Liver (tissue), 9 donors: Measurements from ENCODE around the gene ZNF547. TPM values are rescaled to one million over a fixed set of nuclear protein-coding genes. Genes with fewer than 3 reads are reported as not detected.

Experiments
- DNase-seq: peaks from one replicate; pipeline ENCODE4 v3.0.0-alpha.2; 2017; ENCODE audit warnings: low spot score
- H3K27ac ChIP-seq, 2 donors: one replicate each; pipeline ENCODE4 v1.7.0; 2013; ENCODE audit warnings: inconsistent platforms in 2 of 2, low read length in 2 of 2, control low read depth in 1 of 2, low read depth in 1 of 2, mild to moderate bottlenecking in 1 of 2
- H3K27me3 ChIP-seq, 4 donors: one replicate each; pipeline versions ENCODE4 v1.6.1 to v1.7.0; 2013; ENCODE audit warnings: low read length in 3 of 4, inconsistent platforms in 1 of 4, mild to moderate bottlenecking in 1 of 4, moderate library complexity in 1 of 4; ENCODE audit not compliant: control insufficient read depth in 4 of 4, insufficient read depth in 4 of 4
- H3K36me3 ChIP-seq, 4 donors: one replicate each; pipeline versions ENCODE4 v1.6.1 to v1.7.0; 2013; ENCODE audit warnings: low read length in 3 of 4, mild to moderate bottlenecking in 3 of 4, low read depth in 1 of 4, moderate library complexity in 1 of 4; ENCODE audit not compliant: control insufficient read depth in 4 of 4, insufficient read depth in 3 of 4
- H3K4me1 ChIP-seq, 4 donors: one replicate each; pipeline versions ENCODE4 v1.6.1 to v1.7.0; 2013; ENCODE audit warnings: low read length in 3 of 4, mild to moderate bottlenecking in 3 of 4, moderate library complexity in 1 of 4; ENCODE audit not compliant: control insufficient read depth in 4 of 4, insufficient read depth in 4 of 4
- H3K4me3 ChIP-seq, 3 donors: one replicate each; pipeline versions ENCODE4 v1.6.1 to v1.7.0; 2013; ENCODE audit warnings: low read length in 3 of 3, control low read depth in 1 of 3, low read depth in 1 of 3, mild to moderate bottlenecking in 1 of 3
- H3K9ac ChIP-seq, 2 donors: one replicate each; pipeline ENCODE4 v1.7.0; 2013; ENCODE audit warnings: low read length in 2 of 2, mild to moderate bottlenecking in 2 of 2, moderate library complexity in 2 of 2, control low read depth in 1 of 2, low read depth in 1 of 2
- H3K9me3 ChIP-seq, 4 donors: one replicate each; pipeline versions ENCODE4 v1.6.1 to v1.7.0; 2013; ENCODE audit warnings: low read length in 3 of 4; ENCODE audit not compliant: control insufficient read depth in 4 of 4
- ATF3 ChIP-seq: IDR thresholded peaks from 2 replicates; pipeline ENCODE4 v1.6.1; 2016; ENCODE audit warnings: antibody characterized with exemption
- CTCF ChIP-seq: fragments of 150-350 bp; IDR thresholded peaks from 2 replicates; pipeline ENCODE4 v1.5.1; 2017; ENCODE audit warnings: improper control_type of control experiment, low read depth, low read length; ENCODE audit not compliant: missing input control
- EGR1 ChIP-seq, 2 donors: IDR thresholded peaks; 2 replicates each; pipeline ENCODE4 v1.6.1; 2016 to 2018; ENCODE audit warnings: antibody characterized with exemption in 2 of 2, low read depth in 2 of 2
- FOXA1 ChIP-seq: IDR thresholded peaks from 2 replicates; pipeline ENCODE4 v1.6.1; 2016; ENCODE audit warnings: antibody characterized with exemption
- FOXA2 ChIP-seq: IDR thresholded peaks from 2 replicates; pipeline ENCODE4 v1.6.1; 2016; ENCODE audit warnings: antibody characterized with exemption
- GABPA ChIP-seq, 2 donors: IDR thresholded peaks in 1 of 2; conservative IDR thresholded peaks in 1 of 2; 2 replicates each; pipeline ENCODE4 v1.6.1; 2016; ENCODE audit warnings: antibody characterized with exemption in 2 of 2, mild to moderate bottlenecking in 1 of 2, moderate library complexity in 1 of 2
- HNF4A ChIP-seq, 2 donors: conservative IDR thresholded peaks; 2 replicates each; pipeline ENCODE4 v1.6.1; 2016; ENCODE audit warnings: antibody characterized with exemption in 2 of 2, mild to moderate bottlenecking in 2 of 2
- HNF4G ChIP-seq: IDR thresholded peaks from 2 replicates; pipeline ENCODE4 v1.6.1; 2016; ENCODE audit warnings: antibody characterized with exemption
- JUND ChIP-seq, 2 donors: IDR thresholded peaks; 2 replicates each; pipeline ENCODE4 v1.6.1; 2016; ENCODE audit warnings: antibody characterized with exemption in 2 of 2
- MAX ChIP-seq: IDR thresholded peaks from 2 replicates; pipeline ENCODE4 v1.6.1; 2016; ENCODE audit warnings: antibody characterized with exemption
- NR2F2 ChIP-seq: IDR thresholded peaks from 2 replicates; pipeline ENCODE4 v1.6.1; 2016; ENCODE audit warnings: antibody characterized with exemption
- RAD21 ChIP-seq, 2 donors: IDR thresholded peaks; 2 replicates each; pipeline ENCODE4 v1.6.1; 2016; ENCODE audit warnings: antibody characterized with exemption in 2 of 2, mild to moderate bottlenecking in 2 of 2
- REST ChIP-seq: IDR thresholded peaks from 2 replicates; pipeline ENCODE4 v1.6.1; 2016; ENCODE audit warnings: antibody characterized with exemption, mild to moderate bottlenecking
- RXRA ChIP-seq, 2 donors: IDR thresholded peaks; 2 replicates each; pipeline ENCODE4 v1.6.1; 2017 to 2018; ENCODE audit warnings: antibody characterized with exemption in 2 of 2, mild to moderate bottlenecking in 1 of 2
- SP1 ChIP-seq: IDR thresholded peaks from 2 replicates; pipeline ENCODE4 v1.6.1; 2018; ENCODE audit warnings: antibody characterized with exemption, mild to moderate bottlenecking
- TAF1 ChIP-seq: conservative IDR thresholded peaks from 2 replicates; pipeline ENCODE4 v1.6.1; 2016; ENCODE audit warnings: antibody characterized with exemption, mild to moderate bottlenecking
- YY1 ChIP-seq: IDR thresholded peaks from 2 replicates; pipeline ENCODE4 v1.6.1; 2016; ENCODE audit warnings: antibody characterized with exemption, mild to moderate bottlenecking
- ZBTB33 ChIP-seq: IDR thresholded peaks from 2 replicates; pipeline ENCODE4 v1.6.1; 2016; ENCODE audit warnings: antibody characterized with exemption
- WGBS: extraction: QIAGEN DNeasy Blood & Tissue Kit; methylation state at CpG from one replicate; pipeline ENCODE4 v1.1.7; 2013; 5-methylcytosine and 5-hydroxymethylcytosine counted together
- polyA plus RNA-seq, 2 donors: library from polyadenylated mRNA; stranded (reverse) in 1 of 2; unstranded in 1 of 2; fragments of 200-250 nt in 1 of 2; fragments of >200 nt in 1 of 2; fragmentation: Nextera tagmentation in 1 of 2; extraction: Ambion mirVana in 1 of 2; gene quantifications; one replicate each; pipeline versions ENCODE4 v1.2.1 to v1.2.3, GENCODE V29; 2013 to 2015
- total RNA-seq, 2 donors: library from RNA; depleted of rRNA; stranded (reverse); fragments of >200 nt; gene quantifications; one replicate each; pipeline ENCODE4 v1.2.3, GENCODE V29; 2014
- donor health status: healthy.
- donor health status: healthy.
- donor health status: healthy.
- donor health status: healthy.
- donor health status: healthy.

Gene ZNF547
- total and polyA plus RNA-seq, 4 donors: 0.22 to 1.8 (median 1.0) TPM

GRCh38 chr19:57351867-57352266, 11.5 kb upstream of the ZNF547 start:
- DNase-seq: no peak
- no peak for TF ChIP-seq RXRA (IDR thresholded peaks at IDR 0.05)
- no peak for TF ChIP-seq ZBTB33
- TF ChIP-seq EGR1 (IDR thresholded peaks at IDR 0.05; ENCODE audit: low read depth in 2 of 2): no peak
- no peak for TF ChIP-seq JUND (IDR thresholded peaks at IDR 0.05)
- TF ChIP-seq FOXA1: no peak
- no peak for TF ChIP-seq FOXA2
- no peak for TF ChIP-seq RAD21 (IDR thresholded peaks at IDR 0.05)
- no peak for TF ChIP-seq CTCF
- TF ChIP-seq GABPA (IDR thresholded peaks at IDR 0.05 in 1 of 2, conservative IDR thresholded peaks at IDR 0.05 in 1 of 2): no peak
- no peak for TF ChIP-seq NR2F2
- TF ChIP-seq SP1: no peak
- no peak for TF ChIP-seq YY1
- no peak for TF ChIP-seq REST
- no peak for TF ChIP-seq HNF4G
- TF ChIP-seq TAF1: no peak
- no peak for TF ChIP-seq ATF3
- TF ChIP-seq MAX: no peak
- TF ChIP-seq HNF4A (conservative IDR thresholded peaks at IDR 0.05): no peak
- Histone ChIP-seq H3K9me3 (peaks cover 18 to 42% (median 38%) of the 10 kb centered on the region in 4 donors), H3K27ac (peak overlapping the region in 1 of 2 donors; percentile 70), H3K27me3 (peaks cover 0 to 2% (median 0%) of the 10 kb centered on the region in 4 donors), H3K4me1 (peaks cover 3 to 20% (median 13%) of the 10 kb centered on the region in 4 donors), H3K4me3 (peak overlapping the region; percentile 80 to 100 (median 83)), H3K36me3 (peaks cover 7 to 43% (median 37%) of the 10 kb centered on the region in 4 donors), H3K9ac (peak overlapping the region in 1 of 2 donors; percentile 95)
- WGBS: 20% methylated on average over 7 of the region's 7 CpGs
